CD4-positive, alpha-beta memory T cell (primary cell): ENCODE data around the gene PRDM16. TPM values are rescaled to one million over a fixed set of nuclear protein-coding genes. Genes with fewer than 3 reads are reported as not detected.

Experiments used
- CTCF ChIA-PET: fragments of 350-600 bp; sonication (Branson Sonifier 250); formaldehyde crosslinking; loops from one replicate; lab custom pipeline; 2021; ENCODE audit warnings: inconsistent platforms; ENCODE audit not compliant: partially characterized antibody; lab: Charles Lee
- POLR2A ChIA-PET: fragments of 350-600 bp; sonication (Branson Sonifier 250); formaldehyde crosslinking; loops from one replicate; lab custom pipeline; 2021; ENCODE audit not compliant: partially characterized antibody; lab: Charles Lee
- DNase-seq, 5 donors: peaks; one replicate each; pipeline versions ENCODE4 v3.0.0 to v3.0.0-alpha.2; 2020 to 2022; ENCODE audit warnings: mixed read lengths in 1 of 5
- H3K27ac ChIP-seq: one replicate; pipeline ENCODE4 v1.7.0; 2013; ENCODE audit warnings: low read depth, low read length
- H3K27me3 ChIP-seq: 2 replicates; pipeline ENCODE4 v1.7.0; 2013; ENCODE audit warnings: mild to moderate bottlenecking, low read length, moderate library complexity; ENCODE audit not compliant: insufficient read depth
- H3K36me3 ChIP-seq: 2 replicates; pipeline ENCODE4 v1.7.0; 2013; ENCODE audit warnings: mild to moderate bottlenecking, low read length, moderate library complexity; ENCODE audit not compliant: insufficient read depth
- H3K4me1 ChIP-seq: 2 replicates; pipeline ENCODE4 v1.7.0; 2013; ENCODE audit warnings: mild to moderate bottlenecking, low read length, moderate library complexity; ENCODE audit not compliant: insufficient read depth
- H3K4me3 ChIP-seq, 2 donors: one replicate each; pipeline ENCODE4 v1.7.0; 2013; ENCODE audit warnings: low read length in 2 of 2, mild to moderate bottlenecking in 1 of 2
- H3K9me3 ChIP-seq, 2 donors: one replicate each; pipeline ENCODE4 v1.7.0; 2013; ENCODE audit warnings: low read length in 2 of 2, control low read depth in 1 of 2; ENCODE audit not compliant: control insufficient read depth in 1 of 2
- H3K27ac Mint-ChIP-seq, 7 donors: one replicate each; pipeline ENCODE4 v1.8.0; 2020 to 2021; ENCODE audit warnings: mixed read lengths in 7 of 7, mild to moderate bottlenecking in 6 of 7, inconsistent platforms in 3 of 7, moderate library complexity in 3 of 7
- H3K27me3 Mint-ChIP-seq, 2 donors: one replicate each; pipeline ENCODE4 v1.8.0; 2020 to 2021; ENCODE audit warnings: mixed read lengths in 2 of 2
- H3K36me3 Mint-ChIP-seq, 2 donors: one replicate each; pipeline ENCODE4 v1.8.0; 2020 to 2021; ENCODE audit warnings: mixed read lengths in 2 of 2, inconsistent platforms in 1 of 2, mild to moderate bottlenecking in 1 of 2
- H3K4me1 Mint-ChIP-seq, 4 donors: one replicate each; pipeline ENCODE4 v1.8.0; 2020 to 2021; ENCODE audit warnings: mixed read lengths in 4 of 4, mild to moderate bottlenecking in 1 of 4
- H3K4me3 Mint-ChIP-seq, 8 donors: one replicate each; pipeline ENCODE4 v1.8.0; 2020 to 2021; ENCODE audit warnings: mixed read lengths in 8 of 8, mild to moderate bottlenecking in 7 of 8, moderate library complexity in 6 of 8, inconsistent platforms in 3 of 8
- H3K9me3 Mint-ChIP-seq, 8 donors: one replicate each; pipeline ENCODE4 v1.8.0; 2020 to 2021; ENCODE audit warnings: mixed read lengths in 8 of 8, mild to moderate bottlenecking in 5 of 8, inconsistent platforms in 3 of 8, moderate library complexity in 1 of 8
- intact Hi-C: fragments of 100-400 bp; cut with micrococcal nuclease; formaldehyde crosslinking; loops from one replicate; pipeline ENCODE4 v1.15.1; 2023
- polyA plus RNA-seq, 2 donors: library from polyadenylated mRNA; unstranded; fragments of 300-500 nt; fragmentation: Illumina TruSeq; gene quantifications; one replicate each; pipeline ENCODE4 v1.2.3, GENCODE V29; 2021
- total RNA-seq, 2 experiments: library from RNA; stranded (reverse); gene quantifications; one replicate each; pipeline ENCODE4 v1.2.3, GENCODE V29; 2021

Gene PRDM16
- total and polyA plus RNA-seq, 4 experiments from 2014 or later, result not detected

- Mint-ChIP-seq H3K36me3 (no peaks in the 10 kb centered on the region), H3K27ac (no peak overlapping the region), H3K27me3 (peaks cover 0 to 2% of the 10 kb centered on the region in 2 donors), H3K4me3 (no peak overlapping the region), H3K9me3 (no peaks in the 10 kb centered on the region), H3K4me1 (no peaks in the 10 kb centered on the region)
- H3K36me3 ChIP-seq, result no peaks in the 10 kb centered on the region
- H3K4me3 ChIP-seq, result no peak overlapping the region
- no peak overlapping the region for H3K27ac ChIP-seq
- CTCF ChIA-PET, result no interaction called here
- H3K27me3 ChIP-seq, result no peaks in the 10 kb centered on the region
- no peak for DNase-seq
- POLR2A ChIA-PET, result no interaction called here
- H3K9me3 ChIP-seq, result no peaks in the 10 kb centered on the region
- intact Hi-C loops, result no loop called here
- no peaks in the 10 kb centered on the region for H3K4me1 ChIP-seq
Measured at GRCh38 chr1:3060127-3060526, 8.9 kb upstream of the PRDM16 start.

- no peaks in the 10 kb centered on the region for H3K9me3 Mint-ChIP-seq
- peaks cover 0 to 4% of the 10 kb centered on the region in 2 donors for H3K27me3 Mint-ChIP-seq
- Histone ChIP-seq H3K36me3 (no peaks in the 10 kb centered on the region), H3K27ac (no peak overlapping the region), H3K4me3 (no peak overlapping the region), H3K4me1 (no peaks in the 10 kb centered on the region), H3K9me3 (no peaks in the 10 kb centered on the region), H3K27me3 (no peaks in the 10 kb centered on the region)
- POLR2A ChIA-PET, result no interaction called here
- no peak overlapping the region for H3K27ac Mint-ChIP-seq
- intact Hi-C loops, result no loop called here
- H3K36me3 Mint-ChIP-seq, result no peaks in the 10 kb centered on the region
- H3K4me1 Mint-ChIP-seq, result no peaks in the 10 kb centered on the region
- H3K4me3 Mint-ChIP-seq, result no peak overlapping the region
- CTCF ChIA-PET, result no interaction called here
- DNase-seq, result no peak
Measured at GRCh38 chr1:3060601-3061551, 8.1 kb upstream of the PRDM16 start.

GRCh38 chr1:3061566-3061965 is 7.4 kb upstream of the PRDM16 start:
- Histone ChIP-seq H3K4me3 (no peak overlapping the region), H3K27ac (no peak overlapping the region), H3K9me3 (no peaks in the 10 kb centered on the region), H3K4me1 (no peaks in the 10 kb centered on the region), H3K27me3 (no peaks in the 10 kb centered on the region), H3K36me3 (no peaks in the 10 kb centered on the region)
- ChIA-PET POLR2A (no interaction called here), CTCF (no interaction called here)
- H3K27me3 Mint-ChIP-seq, result peaks cover 0 to 8% of the 10 kb centered on the region in 2 donors
- no peak overlapping the region for H3K4me3 Mint-ChIP-seq
- DNase-seq, result no peak
- intact Hi-C loops, result no loop called here
- no peak overlapping the region for H3K27ac Mint-ChIP-seq
- H3K4me1 Mint-ChIP-seq, result no peaks in the 10 kb centered on the region
- no peaks in the 10 kb centered on the region for H3K36me3 Mint-ChIP-seq
- no peaks in the 10 kb centered on the region for H3K9me3 Mint-ChIP-seq

GRCh38 chr1:3061981-3062615 is 6.9 kb upstream of the PRDM16 start:
- Histone ChIP-seq H3K4me1 (no peaks in the 10 kb centered on the region), H3K36me3 (no peaks in the 10 kb centered on the region), H3K9me3 (no peaks in the 10 kb centered on the region), H3K4me3 (no peak overlapping the region), H3K27ac (no peak overlapping the region), H3K27me3 (no peaks in the 10 kb centered on the region)
- Mint-ChIP-seq H3K4me3 (no peak overlapping the region), H3K4me1 (no peaks in the 10 kb centered on the region), H3K27me3 (peaks cover under 1 to 6% of the 10 kb centered on the region in 2 donors), H3K27ac (no peak overlapping the region), H3K9me3 (no peaks in the 10 kb centered on the region), H3K36me3 (no peaks in the 10 kb centered on the region)
- ChIA-PET POLR2A (no interaction called here), CTCF (no interaction called here)
- intact Hi-C loops, result no loop called here
- no peak for DNase-seq

- H3K4me1 Mint-ChIP-seq, result no peaks in the 10 kb centered on the region
- H3K36me3 Mint-ChIP-seq, result no peaks in the 10 kb centered on the region
- H3K36me3 ChIP-seq, result no peaks in the 10 kb centered on the region
- no peak for DNase-seq
- H3K9me3 ChIP-seq, result no peaks in the 10 kb centered on the region
- no peak overlapping the region for H3K27ac Mint-ChIP-seq
- CTCF ChIA-PET, result no interaction called here
- H3K27me3 Mint-ChIP-seq, result peaks cover 2 to 6% of the 10 kb centered on the region in 2 donors
- no peak overlapping the region for H3K27ac ChIP-seq
- no peaks in the 10 kb centered on the region for H3K4me1 ChIP-seq
- H3K27me3 ChIP-seq, result no peaks in the 10 kb centered on the region
- H3K4me3 Mint-ChIP-seq, result no peak overlapping the region
- no peak overlapping the region for H3K4me3 ChIP-seq
- H3K9me3 Mint-ChIP-seq, result no peaks in the 10 kb centered on the region
- POLR2A ChIA-PET, result no interaction called here
- intact Hi-C loops, result no loop called here
Measured at GRCh38 chr1:3062616-3063378, 6.2 kb upstream of the PRDM16 start.

- Mint-ChIP-seq H3K36me3 (no peaks in the 10 kb centered on the region), H3K4me3 (no peak overlapping the region), H3K9me3 (no peaks in the 10 kb centered on the region), H3K27me3 (peaks cover 4 to 6% of the 10 kb centered on the region in 2 donors), H3K27ac (no peak overlapping the region), H3K4me1 (peaks cover 0 to 1% (median 0%) of the 10 kb centered on the region in 4 donors)
- Histone ChIP-seq H3K4me3 (no peak overlapping the region), H3K27ac (no peak overlapping the region), H3K27me3 (no peaks in the 10 kb centered on the region), H3K9me3 (no peaks in the 10 kb centered on the region), H3K36me3 (no peaks in the 10 kb centered on the region), H3K4me1 (no peaks in the 10 kb centered on the region)
- intact Hi-C loops, result no loop called here
- DNase-seq, result no peak
- ChIA-PET POLR2A (no interaction called here), CTCF (no interaction called here)
Measured at GRCh38 chr1:3063379-3064295, 5.4 kb upstream of the PRDM16 start.
